ENCODE results near the gene NBPF19.
"Not testable (repeated sequence)": the region's sequence is repeated elsewhere in the genome, so short reads cannot be mapped to it uniquely, and the experiment has no call there.

The NBPF19 gene, protein sequence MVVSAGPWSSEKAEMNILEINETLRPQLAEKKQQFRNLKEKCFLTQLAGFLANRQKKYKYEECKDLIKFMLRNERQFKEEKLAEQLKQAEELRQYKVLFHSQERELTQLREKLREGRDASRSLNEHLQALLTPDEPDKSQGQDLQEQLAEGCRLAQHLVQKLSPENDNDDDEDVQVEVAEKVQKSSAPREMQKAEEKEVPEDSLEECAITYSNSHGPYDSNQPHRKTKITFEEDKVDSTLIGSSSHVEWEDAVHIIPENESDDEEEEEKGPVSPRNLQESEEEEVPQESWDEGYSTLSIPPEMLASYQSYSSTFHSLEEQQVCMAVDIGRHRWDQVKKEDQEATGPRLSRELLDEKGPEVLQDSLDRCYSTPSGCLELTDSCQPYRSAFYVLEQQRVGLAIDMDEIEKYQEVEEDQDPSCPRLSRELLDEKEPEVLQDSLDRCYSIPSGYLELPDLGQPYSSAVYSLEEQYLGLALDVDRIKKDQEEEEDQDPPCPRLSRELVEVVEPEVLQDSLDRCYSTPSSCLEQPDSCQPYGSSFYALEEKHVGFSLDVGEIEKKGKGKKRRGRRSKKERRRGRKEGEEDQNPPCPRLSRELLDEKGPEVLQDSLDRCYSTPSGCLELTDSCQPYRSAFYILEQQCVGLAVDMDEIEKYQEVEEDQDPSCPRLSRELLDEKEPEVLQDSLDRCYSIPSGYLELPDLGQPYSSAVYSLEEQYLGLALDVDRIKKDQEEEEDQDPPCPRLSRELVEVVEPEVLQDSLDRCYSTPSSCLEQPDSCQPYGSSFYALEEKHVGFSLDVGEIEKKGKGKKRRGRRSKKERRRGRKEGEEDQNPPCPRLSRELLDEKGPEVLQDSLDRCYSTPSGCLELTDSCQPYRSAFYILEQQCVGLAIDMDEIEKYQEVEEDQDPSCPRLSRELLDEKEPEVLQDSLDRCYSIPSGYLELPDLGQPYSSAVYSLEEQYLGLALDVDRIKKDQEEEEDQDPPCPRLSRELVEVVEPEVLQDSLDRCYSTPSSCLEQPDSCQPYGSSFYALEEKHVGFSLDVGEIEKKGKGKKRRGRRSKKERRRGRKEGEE (N-terminal part only)

DNA sequence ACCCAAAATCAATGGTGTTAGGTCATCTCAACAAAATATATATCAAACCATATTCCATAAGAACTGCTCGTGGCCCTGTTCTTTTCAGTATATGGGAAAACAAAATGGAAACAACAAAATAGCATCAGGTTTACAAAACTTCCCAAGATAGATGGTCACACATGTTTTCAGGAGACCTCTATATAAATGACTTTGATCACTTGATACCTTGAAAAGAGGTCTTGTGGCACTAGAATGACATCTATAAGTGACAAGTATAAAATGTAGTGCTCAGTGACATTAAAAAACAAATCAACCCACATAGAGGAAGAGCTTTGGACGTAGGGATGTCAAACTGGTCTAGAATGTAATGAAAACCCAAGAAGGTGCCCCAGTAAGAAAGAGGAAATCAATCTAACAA lies at the start of gene NBPF19:
Gene NBPF19 (plus strand): TSS at position 301 of the 400 bp plus-strand sequence. CDS start 888 bp downstream, outside the sequence.
- not testable (repeated sequence) for DNase-seq

DNA sequence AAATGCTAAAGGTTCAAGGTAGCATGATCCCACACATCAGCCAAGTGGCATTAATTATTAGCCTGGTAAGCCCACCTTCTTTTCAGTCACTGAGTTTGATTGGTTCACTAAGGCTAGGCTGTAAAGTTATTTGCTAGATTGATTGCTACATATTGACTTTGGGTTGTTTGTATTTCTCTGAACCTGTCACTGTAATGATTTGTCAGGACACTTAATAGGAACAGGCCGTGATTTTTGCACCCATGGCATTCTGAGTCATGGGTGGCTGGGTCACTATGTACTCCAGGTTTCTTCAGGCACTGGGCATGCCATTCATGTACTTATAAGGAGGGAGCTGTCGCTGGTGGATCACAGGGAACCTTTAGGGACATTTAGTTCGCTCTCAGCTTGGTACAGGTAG lies 46.5 kb upstream of the NBPF19 start:
- DNase-seq, result not testable (repeated sequence)

DNA sequence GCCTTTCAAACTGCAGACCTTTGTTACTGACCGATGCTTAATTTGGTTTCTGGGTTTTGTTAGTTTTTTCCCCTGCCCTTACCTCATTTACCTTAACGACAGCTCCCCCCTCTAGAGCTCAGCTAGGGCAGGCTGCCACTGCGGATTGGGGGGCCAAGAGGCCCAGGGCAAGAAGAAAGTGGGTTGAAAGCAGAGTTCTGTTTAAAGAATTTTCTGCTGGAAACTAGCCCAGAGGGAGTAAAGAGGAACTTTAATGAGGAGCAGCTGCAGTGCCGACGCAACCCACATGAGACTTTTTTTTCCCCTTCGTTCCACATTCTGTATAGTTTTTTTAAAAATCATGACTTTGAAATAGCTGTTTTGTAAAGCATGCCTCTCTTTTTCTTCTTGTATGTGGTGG lies 29.4 kb upstream of the NBPF19 start:
- not testable (repeated sequence) for DNase-seq

DNA sequence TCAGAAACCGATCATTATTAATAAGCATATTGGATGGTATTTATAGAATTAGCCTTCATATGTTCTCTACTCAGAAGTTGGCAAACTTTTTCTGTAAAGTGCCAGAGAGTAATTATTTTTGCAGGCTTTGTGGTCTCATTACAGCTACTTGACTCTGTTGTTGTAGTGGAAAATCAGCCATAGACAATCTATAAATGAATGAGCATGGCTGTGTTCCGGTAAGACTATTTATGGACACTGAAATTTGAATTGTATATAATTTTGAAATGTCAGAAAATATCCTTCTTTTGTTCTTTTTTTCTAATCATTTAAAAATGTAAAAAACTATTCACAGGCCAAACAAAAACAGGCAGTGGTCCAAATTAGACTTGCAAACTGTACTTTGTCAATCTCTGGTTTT lies 22.6 kb upstream of the NBPF19 start:
- DNase-seq, result not testable (repeated sequence)

DNA sequence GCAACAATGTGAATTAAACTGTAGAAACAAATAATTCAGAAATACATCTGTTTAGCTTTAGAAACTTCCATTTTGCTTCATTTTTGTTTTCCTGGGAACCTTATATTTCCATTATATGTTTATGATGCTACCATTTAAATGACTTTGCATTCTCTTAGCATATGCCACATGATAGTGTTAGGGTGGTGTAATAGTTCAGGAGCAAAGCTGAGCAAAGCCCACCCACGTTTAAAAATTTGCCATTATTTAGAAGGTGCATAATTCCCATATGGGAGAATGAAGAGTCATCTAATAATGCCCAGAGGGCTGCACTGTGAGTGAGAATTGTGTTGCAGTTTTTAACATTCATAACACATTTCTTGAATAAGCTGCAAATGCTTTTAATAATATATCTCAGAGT lies 22.2 kb upstream of the NBPF19 start:
- not testable (repeated sequence) for DNase-seq

DNA sequence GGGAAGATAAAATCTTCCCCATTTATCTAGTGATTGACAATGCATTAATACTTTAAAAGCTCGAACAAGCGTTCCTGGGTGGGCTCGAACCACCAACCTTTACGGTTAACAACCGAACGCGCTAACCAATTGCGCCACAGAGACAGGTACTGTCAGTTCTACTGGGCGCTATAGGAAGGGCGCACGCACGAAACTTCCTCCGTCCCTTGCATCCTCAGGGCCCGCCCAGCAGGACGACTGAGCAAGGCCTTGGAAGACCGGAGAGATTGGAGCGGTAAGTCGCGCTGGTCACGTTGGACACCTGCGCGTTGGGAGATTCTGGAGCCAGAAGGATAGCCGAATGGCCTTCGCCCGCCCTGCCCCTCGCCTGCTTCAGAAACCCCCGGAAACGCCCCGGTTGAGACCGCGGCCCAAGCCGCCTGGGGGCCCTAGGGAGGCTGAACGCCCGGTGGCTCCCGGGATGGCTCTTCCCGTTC lies 83.5 kb downstream of the NBPF19 start:
- not testable (repeated sequence) for DNase-seq

DNA sequence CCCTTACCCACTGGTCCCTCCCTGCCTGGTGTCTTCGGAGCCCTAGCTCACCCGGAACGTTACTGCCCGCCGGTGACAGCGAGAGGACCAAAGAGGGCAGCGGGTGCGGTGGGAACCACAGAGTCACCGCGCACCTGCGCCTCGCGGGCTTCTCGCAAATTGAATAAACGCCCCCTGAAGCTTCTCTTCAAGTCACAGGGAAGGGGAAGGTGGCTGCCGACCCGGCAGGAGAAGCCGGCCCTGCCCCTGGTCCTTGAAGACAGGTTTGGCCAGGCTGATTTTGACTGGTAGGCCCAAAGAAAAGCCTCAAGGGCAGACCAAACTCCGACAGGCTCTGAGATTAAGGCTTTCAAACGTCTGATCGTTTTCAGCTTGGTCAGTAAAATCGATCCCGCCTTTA lies 87.0 kb downstream of the NBPF19 start:
- not testable (repeated sequence) for DNase-seq

DNA sequence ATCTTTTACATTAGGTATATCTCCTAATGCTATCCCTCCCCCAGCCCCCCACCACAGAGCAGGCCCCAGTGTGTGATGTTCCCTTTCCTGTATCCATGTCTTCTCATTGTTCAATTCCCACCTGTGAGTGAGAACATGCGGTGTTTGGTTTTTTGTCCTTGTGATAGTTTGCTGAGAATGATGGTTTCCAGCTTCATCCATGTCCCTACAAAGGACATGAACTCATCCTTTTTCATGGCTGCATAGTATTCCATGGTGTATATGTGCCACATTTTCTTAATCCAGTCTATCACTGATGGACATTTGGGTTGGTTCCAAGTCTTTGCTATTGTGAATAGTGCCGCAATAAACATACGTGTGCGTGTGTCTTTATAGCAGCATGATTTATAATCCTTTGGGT lies 90.6 kb downstream of the NBPF19 start:
- not testable (repeated sequence) for DNase-seq

DNA sequence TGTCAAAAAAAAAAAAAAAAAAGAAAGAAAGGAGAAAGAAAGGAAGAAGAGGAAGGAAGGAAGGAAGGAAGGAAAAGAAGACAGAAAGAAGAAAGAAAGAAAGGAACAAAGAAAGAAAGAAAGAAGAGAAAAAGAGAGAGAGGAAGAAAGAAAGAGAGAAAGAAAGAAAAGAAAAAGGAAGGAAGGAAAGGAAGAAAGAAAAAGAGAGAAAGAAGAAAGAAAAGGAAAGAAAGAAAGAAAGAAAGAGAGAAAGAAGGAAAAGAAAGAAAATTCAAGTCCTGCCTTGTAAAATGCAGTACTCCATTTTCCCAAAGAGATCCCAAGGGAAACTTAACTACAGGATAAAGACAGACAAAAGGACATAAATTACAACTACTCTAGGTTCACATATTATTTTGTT lies 97.9 kb downstream of the NBPF19 start:
- DNase-seq, result not testable (repeated sequence)

DNA sequence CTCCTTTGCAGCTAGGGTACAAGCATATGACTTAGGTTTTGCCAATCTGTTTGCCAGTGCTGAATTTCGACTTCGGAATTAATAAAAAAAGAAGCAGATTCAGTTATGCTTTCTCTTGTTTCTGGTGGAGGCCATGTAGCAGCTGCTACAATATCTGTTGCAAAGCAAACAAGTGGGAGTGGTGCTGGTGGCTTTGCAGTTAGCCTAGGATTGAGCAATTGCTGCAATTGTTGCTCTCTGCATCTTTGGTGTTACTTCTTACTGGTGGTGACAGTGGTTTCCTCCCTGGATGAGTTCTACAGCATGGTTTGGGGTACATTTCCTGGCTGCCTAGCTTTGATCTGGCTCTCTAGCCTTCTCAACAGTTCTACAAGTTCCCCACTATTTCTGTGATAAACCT lies 110.7 kb downstream of the NBPF19 start:
- DNase-seq, result peak; percentile 17 to 78 (median 52)
